COR-L47 (cell line): ENCODE data around the gene PDE7B.

Experiments
- DNase-seq: peaks from one replicate; lab custom pipeline; 2025; lab: John Stamatoyannopoulos, UW

PDE7B gene

GRCh38 chr6:136244061-136244616, 392.6 kb downstream of the PDE7B start:
- DNase-seq = no peak
